NCI-H1417 (cell line): Measurements from ENCODE around the gene TP53BP1.

Source experiments
- DNase-seq, 3 experiments: peaks; one replicate each; lab custom pipeline; 2025; lab: John Stamatoyannopoulos, UW

Gene TP53BP1

DNA sequence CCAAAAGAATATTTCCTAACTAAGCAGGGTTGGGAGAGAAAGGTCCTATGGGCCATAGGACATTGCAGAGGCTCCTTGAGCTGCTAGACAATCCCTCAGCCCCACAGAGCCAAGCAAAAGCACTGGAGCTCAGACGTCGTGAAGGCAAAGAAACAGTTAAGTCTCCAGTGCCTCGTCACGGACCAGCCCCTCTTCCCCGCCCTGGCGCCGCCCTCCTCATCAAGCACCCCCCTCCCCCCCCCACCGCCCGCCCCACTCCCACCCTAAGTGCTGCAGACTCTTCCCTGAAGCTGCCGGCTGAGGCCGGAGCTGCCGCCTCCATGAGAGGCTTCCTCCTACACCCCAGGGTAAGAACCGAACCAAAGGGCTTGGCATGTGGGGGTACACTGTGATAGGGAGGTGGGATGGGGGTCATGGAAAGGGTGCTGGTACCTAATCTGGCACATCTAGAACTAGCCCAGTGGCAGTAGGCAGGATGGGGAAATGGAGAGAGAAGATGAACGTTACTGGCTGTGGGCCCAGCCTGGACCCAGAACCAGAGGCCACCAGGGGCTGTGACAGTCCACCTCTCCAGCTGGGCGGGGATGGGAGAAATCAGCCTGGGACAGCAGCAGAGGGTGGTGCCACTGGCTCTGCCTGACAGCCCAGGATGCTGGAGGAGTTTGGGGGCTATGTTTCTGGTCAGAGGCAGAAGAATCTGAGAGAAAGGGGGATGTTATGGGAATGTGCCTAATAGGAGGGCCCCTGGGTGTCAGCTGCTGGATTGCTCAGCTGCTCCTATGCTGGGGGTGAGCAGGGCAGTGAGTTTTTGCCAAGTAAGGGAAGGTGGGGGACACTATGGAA is 24.6 kb upstream of the TP53BP1 start, which contains the start of gene MAP1A:
TSS of gene MAP1A (plus strand) at position 255 of the 843 bp plus-strand sequence. CDS start 3,866 bp downstream, outside the sequence.
- DNase-seq, result peak; percentile 28 to 64 (median 41)

DNA sequence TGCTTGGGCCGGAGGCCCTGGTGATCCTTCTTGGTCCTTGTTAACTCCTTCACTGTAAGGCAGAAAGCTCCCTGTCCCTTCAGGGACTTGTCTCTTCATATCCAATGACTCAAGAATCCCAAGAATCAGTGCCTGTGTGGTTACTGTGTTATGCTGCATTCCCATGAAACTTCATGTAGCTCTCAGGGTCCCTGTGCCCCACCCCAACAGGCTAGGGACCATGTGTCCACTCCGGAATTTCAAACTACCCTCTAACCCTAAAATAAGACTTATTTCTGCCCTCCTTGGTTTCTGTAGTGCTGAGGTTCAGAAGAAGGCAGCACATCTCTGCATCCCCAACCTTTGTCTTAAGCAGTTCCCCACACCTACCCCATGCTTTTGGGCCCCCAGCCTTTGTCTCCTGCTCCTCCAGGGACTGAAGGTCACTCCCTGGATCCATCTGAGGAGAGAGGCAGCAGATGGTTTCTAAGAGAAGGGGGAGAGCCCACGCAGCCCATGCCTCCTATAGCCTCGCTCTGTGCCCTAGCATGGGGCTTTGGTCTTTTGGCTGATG is 23.9 kb upstream of the TP53BP1 start:
- peak in 1 of 3 experiments; percentile 28 for DNase-seq

DNA sequence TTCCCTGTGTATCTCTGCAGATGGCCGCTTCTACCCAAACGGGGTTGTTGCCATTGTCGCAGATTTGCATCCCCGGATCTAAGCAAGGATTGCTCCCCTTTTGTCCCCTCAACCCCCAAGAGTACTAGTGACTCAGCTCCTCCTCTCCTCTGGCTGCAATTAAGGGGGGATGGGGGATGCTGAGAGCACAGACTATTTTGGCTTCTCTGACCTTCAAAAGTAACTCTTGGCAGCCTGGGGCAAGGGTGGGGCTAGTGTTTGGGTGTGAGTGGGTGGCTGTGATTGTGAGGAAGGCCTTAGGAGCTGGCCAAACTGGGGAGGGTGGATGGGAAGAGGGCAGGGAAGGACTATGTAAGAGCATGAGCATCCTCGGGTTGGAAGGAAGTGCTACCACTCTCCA is 23.2 kb upstream of the TP53BP1 start:
- no peak for DNase-seq

DNA sequence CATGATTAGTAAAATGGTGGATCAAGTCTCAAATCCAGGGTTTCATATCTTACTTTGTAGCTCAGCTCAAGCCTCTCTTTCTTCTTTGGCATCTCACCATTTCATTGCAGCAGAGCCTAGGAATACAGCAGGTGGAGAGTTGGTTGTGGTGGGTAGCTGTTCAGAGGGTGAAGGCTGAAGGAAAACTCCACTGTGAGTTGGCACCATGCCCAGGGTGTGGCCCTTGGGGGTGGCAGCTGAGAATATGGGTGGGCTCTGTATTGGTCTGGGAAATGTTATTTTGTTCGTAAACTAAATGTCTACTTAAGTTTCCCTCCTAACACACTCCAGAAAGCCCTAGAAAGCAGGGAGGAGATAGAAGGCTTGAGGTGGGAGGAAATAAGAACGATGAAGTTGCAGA is 22.8 kb upstream of the TP53BP1 start:
- no peak for DNase-seq

DNA sequence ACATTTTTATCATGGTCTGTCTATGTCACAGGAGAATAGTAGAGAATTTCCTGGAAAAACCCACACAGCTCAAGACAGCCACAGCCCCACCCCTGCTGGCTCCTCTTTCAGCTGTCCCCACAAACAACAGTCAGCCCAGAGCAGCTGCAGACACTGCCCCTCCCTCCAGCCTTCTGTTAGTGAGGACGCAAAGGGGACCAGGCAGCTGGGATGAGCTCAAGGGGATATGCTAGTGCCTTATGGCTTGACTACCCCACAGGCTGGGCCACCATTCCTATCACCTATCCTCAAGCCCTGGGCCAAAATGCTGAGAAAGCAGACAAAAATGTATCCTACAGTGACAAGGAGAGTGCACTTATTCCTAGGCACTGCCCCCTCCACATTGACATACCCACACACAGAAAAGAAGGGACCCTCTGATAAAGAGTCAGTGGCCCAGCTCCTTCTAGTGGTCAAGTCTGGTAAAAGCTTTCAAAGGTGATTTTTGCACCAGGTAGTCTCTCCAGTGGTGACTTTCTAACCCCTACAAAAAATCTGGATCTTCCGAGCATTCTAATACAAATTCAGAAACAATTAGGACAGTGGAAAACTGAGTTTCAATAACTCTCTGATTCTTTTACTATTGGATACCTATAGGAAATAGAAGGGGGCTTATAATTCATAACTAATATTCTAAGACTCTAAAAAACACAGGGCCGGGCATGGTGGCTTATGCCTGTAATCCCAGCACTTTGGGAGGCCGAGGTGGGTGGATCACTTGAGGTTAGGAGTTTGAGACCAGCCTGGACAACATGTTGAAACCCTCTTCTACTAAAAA is 21.5 kb upstream of the TP53BP1 start:
- DNase-seq, result peak; percentile 17 to 48 (median 44)

DNA sequence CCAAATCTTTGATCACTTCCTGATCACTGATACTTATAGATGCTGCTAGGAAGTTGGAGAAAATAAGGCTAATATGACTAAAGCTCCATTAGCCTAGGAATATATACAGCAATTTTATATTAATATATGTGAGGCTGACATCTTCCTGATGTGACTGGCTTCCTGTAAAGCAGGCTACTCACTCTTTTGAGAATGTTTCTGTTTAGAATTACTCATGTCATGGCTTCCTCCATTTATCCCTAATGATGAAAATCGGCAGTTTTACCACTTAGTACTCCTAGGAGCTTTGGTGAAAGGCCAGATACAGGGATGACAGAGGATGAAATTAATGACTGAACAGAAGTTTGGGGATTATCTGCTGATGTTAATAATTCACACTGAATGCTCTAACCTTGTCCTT is 20.6 kb upstream of the TP53BP1 start:
- no peak for DNase-seq

DNA sequence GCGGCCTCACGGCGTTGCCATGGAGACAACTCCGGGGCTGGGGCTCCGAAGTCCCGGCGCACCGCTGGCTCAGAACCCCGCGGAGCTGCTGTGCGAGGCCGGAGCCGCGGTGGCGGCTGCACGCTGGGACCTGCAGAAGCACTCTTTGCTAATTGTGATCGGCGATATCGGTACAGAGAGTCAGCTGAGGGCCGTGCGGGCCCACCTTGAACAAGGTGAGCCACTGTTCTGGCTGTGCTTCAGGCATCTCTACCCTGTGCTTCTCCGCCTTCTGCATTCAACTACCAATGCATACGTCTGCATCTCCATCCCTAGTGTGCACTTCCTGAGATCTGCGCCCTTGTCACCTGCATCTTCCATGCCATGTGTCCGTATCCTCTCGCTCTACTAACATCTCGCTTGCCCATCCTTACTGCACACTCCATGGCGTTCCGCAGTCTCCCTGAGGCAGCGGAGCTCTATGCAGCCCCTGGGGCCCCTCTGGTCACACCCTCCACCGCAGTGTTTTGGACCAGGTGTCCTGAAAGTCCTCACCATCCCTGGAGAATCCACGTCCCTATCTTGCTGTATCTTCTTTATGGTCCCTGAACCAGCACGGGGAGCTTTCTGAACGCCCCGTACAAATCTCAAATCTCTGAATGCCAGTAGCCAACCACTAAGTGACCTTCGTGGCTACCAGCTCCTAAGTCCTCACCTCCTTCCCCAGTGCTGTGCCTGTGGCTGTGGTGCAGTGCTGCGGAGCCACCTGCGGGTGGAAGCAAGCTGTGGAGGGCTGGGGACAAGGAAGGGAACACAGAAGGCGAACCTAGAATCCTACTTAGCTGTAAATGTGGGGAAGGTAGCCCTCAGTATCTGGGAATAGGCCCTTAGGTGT is 18.3 kb upstream of the TP53BP1 start:
- peak; percentile 37 to 76 (median 69) for DNase-seq

DNA sequence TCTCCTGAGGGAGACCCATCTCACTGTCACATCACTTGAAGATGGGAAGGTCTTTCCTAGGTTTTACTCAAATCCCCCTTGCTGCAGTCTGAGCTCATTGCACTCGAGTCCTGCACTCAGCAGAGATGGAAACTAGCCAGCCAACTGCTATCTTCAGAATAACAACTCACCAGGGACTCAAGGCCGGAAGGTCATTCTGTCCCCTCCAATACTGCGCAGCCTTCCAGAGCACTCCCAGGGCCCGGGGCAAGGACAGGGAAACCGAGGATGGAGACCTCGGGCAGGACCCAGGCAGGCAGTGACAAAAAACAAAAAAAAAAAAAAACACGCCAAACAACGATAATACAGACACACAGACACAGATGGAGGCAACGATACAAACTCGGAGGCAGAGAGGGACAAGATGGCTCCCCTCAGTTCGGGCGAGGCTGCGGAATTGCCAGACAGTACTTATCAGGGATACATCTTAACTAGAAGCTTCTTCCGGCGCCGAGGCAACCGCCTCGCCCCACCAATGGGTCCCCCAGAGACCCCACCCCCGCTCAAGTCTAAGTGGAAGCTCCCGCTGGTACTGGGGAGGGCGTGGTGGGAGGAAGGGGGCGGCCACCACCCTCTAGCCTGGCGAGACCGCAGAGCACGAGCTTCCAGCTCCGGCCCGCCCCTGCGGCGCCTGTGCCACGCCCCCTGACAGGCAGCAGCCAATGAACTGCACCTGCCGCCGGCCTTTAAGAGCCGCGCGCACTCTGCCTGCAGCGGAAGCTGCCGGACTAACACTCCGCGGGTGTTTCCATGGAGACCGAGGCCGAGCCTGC is 17.4 kb upstream of the TP53BP1 start:
- peak; percentile 94 to 98 (median 97) for DNase-seq

DNA sequence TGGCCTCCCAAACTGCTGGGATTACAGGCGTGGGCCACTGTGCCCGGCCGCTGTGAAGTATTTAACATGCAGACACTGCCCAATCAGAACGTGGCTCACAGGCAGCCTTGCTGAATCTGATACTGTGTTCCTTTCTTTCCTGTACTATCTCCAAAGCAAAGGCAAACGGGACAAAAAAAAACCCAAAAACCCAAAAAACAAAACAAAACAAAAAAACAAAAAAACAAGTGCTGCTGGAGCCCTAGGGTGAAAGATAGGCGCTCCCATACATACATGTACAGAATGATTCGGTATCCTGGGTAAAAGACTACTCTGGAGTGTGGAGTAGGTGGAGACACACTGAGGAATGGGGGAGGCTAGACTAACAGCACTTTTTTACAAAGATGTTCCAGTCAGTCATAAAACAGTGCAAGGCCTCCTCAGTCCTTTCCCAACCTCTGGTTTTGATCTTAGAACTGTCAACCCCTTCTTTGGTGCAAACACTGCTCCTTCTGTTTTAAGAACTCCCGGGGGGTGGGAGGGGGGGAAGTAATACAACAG is 16.8 kb upstream of the TP53BP1 start:
- peak in 2 of 3 experiments; percentile 1 to 49 for DNase-seq

DNA sequence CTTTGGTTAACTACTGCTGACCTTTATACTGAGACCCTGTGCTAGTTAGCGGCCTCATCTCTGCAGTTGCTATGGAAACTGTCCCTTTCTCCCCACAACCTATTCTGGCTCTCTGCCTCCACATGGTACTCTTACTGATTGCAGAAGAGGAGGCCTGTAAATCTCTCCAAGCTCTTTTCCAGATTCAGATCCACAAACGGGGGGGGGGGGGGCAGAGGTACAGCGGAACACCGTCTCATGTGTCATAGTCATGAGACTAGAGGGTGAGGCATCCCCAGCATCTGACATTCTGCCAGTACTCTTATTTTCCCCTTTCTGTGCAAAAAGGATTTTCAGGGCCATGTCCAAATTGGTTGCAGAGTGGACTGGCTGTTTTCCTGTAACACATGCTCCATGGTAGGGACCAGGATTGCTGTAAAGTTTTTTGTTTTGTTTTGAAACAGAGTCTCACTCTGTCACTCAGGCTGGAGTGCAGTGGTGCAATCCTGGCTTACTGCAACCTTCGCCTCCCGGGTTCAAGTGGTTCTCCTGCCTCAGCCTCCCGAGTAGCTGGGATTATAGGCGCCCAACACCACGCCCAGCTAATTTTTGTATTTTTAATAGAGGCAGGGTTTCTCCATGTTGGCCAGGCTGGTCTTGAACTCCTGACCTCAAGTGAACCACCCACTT is 16.2 kb upstream of the TP53BP1 start:
- DNase-seq, result peak in 2 of 3 experiments; percentile 13 to 51

DNA sequence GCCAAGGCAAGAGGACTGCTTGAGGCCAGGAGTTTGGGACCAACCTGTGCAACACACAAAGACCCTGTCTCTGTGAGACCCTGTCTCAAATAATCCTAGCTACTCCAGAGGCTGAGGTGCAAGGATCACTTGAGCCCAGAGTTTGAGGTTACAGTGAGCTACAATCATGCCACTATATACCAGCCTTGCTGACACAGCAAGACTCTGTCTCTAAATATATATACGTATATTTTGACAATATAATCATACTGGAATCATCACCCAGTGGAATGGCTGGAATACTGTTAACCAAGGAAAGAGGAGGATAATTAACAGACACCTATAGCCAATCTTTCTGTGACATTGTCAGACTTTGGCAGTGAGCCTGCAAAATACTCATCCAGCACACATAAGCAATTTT is 15.5 kb upstream of the TP53BP1 start:
- DNase-seq, result no peak

DNA sequence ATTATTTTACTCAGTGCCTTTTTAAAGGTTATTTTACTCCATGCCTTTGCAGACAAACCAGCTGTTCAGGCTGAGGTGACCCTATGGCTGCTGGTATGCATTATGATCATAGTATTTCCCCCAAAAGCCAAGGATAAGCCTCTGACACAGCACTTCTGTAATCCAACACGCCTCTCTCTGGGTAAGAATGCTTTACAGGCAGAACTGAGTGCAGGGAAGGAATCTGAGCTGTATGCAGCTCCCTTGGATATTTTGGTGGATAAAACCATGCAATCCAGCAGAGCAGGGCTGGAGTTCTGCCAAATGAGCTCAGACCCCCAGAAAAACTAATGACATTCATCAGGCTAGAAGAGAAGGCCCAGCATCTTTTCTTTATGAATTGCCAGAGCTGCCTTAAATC is 12.8 kb upstream of the TP53BP1 start:
- no peak for DNase-seq

DNA sequence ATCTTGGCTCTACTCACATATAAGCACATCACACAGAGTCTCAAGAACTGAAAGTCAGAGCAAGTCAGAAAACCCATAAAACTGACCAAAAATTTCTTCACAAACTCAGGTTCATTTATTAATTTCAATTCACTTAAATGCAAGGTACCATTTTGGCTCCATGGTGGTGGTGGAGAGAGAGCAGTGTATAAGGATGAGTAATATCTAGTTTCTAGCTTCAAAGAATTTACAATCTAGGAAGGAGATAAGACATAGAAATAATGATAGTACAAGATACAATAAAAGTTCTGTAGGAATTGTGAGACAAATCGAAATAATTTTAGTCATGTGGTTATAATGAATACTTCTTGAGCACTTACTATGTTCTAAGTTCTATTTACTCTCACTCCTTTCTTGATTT is 6.7 kb upstream of the TP53BP1 start:
- no peak for DNase-seq

DNA sequence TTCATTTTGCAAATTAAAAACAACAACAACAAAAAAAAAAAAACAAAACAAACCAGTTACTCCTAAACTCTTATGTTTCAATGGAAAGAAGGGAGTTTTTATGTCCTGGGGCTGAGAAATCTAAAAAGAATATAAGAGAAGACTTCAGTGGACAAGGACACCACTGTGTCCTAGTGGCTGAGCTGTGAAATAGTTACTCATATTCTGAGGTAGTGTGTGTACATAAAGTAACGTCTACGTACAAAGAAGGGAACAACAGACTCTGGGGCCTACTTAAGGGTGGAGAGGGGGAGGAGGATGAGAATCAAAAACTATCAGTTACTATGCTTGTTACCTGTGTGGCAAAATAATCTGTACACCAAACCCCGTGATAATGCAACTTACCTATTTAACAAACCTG is 6.0 kb upstream of the TP53BP1 start:
- no peak for DNase-seq

DNA sequence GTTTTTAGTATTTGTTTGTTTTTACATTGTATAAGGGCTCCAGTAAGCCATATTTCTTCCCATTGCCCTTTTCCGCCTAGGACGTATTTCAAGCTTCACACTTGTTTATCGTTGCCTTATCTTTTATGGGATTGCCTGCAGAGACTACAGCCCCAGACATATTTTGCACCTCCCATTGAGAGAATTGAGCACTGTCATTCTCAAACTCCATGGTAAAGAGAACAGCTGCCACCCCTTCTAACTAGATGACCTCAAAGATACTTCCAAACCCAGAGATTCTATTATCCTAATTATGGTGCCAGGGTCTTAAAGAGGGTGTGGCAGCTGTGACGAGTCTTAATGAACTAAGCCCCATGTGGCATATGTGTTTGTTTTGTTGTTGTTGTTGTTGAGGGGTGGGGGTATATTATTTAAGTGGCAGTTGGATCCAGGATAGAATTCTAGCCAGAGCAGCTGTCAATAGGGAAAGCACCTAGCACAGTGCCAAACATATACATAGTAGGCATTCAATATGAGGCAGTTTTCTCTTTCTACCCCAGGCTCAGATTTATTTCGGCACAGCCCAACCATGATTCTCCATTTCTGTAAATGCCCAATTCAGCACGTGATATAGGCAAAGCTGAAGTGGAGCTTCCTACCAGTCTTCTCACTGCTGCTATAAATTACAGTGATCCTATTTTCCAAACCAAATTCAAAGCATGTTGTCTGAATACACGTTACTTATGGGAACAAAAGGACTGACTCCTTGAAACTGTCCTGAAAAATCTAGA is 932 bp upstream of the TP53BP1 start:
- no peak for DNase-seq

DNA sequence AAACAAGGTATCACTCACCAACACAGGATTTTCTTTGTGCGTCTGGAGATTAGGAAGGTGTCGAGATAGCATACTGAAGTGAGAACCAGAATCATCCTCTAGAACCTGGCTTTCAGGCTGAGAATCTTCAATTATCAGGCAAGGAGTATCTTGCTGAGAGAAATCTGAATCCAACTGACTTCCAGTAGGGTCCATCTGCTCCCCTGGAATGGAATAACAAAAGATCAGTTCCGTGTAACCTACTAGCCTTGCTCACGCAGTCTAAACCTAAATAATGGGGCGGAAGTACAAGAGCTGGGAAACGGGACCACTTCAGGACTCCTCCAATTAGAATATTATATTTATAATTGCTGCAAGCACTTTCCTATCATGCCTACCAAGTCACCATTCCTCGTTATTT is 690 bp downstream of the TP53BP1 start:
- DNase-seq, result peak in 1 of 3 experiments; percentile 53

DNA sequence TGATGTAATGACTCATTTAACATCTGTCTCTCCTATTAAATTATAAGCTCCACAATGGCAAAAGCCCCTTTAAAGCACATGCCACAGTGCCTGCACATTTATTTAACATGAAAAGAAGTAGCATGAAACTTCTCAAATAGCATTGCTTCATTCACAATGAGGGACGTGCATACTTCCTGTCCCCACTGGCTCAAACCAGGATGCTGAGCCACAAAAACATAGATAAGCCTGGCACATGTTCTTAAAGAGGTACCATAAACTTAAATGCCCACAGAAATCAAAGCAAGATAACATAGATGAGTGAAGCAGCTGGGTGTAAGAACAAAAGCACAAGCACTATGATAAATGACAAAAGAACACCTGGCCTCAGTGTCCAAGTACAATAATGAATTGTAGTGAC is 3.8 kb downstream of the TP53BP1 start:
- DNase-seq, result peak in 1 of 3 experiments; percentile 31

DNA sequence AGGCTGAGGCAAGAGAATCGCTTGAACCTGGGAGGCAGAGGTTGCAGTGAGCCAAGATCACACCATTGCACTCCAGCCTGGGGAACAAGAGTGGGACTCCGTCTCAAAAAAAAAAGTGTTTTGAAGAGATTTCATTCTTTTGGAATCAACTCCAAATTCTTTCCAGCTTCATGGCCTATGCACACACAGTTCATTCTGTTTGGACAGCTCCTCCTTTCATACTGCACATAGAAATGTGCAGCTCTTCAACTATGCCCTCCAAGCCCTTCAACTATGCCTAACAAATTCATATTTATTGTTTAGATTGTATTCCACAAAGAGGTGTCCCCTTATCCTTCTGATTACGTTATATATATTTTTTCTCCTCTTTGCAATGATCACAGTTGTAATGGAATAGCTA is 4.2 kb downstream of the TP53BP1 start:
- no peak for DNase-seq

DNA sequence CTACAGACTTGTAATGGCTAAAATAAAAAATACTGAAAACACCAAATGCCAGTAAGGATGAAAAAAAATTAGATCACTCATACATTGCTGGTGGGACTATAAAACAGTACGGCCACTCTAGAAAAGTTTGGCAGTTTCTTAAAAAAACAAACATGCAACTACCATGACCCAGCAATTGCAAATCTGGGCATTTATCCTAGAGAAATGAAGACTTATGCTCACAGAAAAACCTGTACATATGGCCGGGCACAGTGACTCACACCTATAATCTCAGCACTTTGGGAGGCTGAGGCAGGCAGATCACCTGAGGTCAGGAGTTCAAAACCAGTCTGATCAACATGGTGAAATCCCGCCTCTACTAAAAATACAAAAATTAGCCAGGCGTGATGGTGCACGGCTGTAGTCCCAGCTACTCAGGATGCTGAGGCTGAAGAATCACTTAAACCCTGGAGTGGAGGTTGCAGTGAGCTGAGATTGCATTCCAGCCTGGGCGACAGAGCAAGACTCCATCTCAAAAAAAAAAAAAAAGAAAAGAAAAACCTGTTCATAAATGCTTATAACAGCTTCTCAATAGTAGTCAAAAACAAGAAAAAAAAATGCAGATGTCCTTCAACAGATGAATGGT is 5.6 kb downstream of the TP53BP1 start:
- no peak for DNase-seq
